Epithelial cell of proximal tubule (primary cell): ENCODE data around the gene PLCG2. TPM values are rescaled to one million over a fixed set of nuclear protein-coding genes. Genes with fewer than 3 reads are reported as not detected.
A peak's percentile ranks its signal among the peaks of the same experiment; 100 is the strongest.

Experiments
- DNase-seq: peaks from one replicate; pipeline ENCODE4 v3.0.0-alpha.2; 2011; ENCODE audit warnings: low read depth
- H3K4me3 ChIP-seq: 2 replicates; pipeline ENCODE4 v1.5.1; 2011; ENCODE audit warnings: low read depth, mild to moderate bottlenecking, low read length
- CTCF ChIP-seq: conservative IDR thresholded peaks from 2 replicates; pipeline ENCODE4 v1.5.1; 2012; ENCODE audit warnings: low read depth, mild to moderate bottlenecking, low read length
- total RNA-seq: library from RNA; depleted of rRNA; stranded (reverse); fragments of >200 nt; gene quantifications from 2 replicates; pipeline ENCODE4 v1.2.3, GENCODE V29; 2015

PLCG2 gene
- total RNA-seq, 1 donor from 2014 or later, result 0.58 TPM

DNA sequence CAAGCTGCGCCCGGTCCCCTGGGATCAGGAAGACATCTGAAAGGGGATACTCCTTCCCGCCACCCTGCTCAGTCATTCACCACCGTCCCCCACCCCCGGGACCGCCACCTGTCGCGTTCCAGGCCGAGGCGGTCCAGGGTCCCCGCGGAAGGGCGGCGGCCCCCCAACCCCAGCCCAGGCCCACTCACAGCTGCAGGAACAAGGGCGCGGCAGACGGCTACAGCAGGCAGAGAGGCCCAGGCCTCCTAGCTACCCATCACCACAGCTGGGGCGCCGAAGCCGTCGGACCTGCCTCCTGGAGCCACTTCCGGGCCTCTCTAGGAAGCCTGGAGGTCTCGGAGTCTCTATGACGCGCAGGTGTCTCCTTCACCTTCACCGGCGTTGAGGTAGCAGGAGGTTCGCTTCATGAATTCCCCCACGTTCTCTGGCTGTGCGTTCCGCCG is 232.1 kb downstream of the PLCG2 start, which contains the start of gene SDR42E1:
TSS of gene SDR42E1 (minus strand) at position 272 of the 443 bp plus-strand sequence. CDS start 10,612 bp downstream, outside the sequence.
- no peak for TF ChIP-seq CTCF
- peak within 1 kb of the TSS; percentile 67 for H3K4me3 ChIP-seq
- no peak for DNase-seq

Other genes with a start within 250 kb of the PLCG2 start
- 13.5 and 16.1 TPM in 2 replicates for gene SDR42E1, start 232.2 kb downstream of the PLCG2 start, total RNA-seq